Thyroid gland (tissue), 4 donors: Measurements from ENCODE around the gene TESMIN. TPM values are rescaled to one million over a fixed set of nuclear protein-coding genes. Genes with fewer than 3 reads are reported as not detected.

Experiments used
- DNase-seq, 2 donors: peaks; one replicate each; pipeline ENCODE4 v3.0.0-alpha.2; 2019
- H3K27ac ChIP-seq, 3 donors: fragments of 200-600 bp; sonication (generic); 1 replicate in 2 of 3; 2 replicates in 1 of 3; pipeline ENCODE4 v1.5.1; 2016 to 2019; ENCODE audit warnings: mild to moderate bottlenecking in 1 of 3, moderate library complexity in 1 of 3
- H3K27me3 ChIP-seq: fragments of 200-600 bp; sonication (generic); one replicate; pipeline ENCODE4 v1.5.1; 2019
- H3K36me3 ChIP-seq, 2 donors: fragments of 200-600 bp; sonication (generic); one replicate each; pipeline ENCODE4 v1.5.1; 2016 to 2019
- H3K4me1 ChIP-seq, 2 donors: fragments of 200-600 bp; sonication (generic); one replicate each; pipeline ENCODE4 v1.5.1; 2017 to 2019
- H3K4me3 ChIP-seq, 3 donors: fragments of 200-600 bp; sonication (generic); replicated peaks in 1 of 3; 1 replicate in 2 of 3; 2 replicates in 1 of 3; pipeline ENCODE4 v1.5.1; 2016; ENCODE audit warnings: mild to moderate bottlenecking in 1 of 3
- H3K9me3 ChIP-seq: fragments of 200-600 bp; sonication (generic); one replicate; pipeline ENCODE4 v1.5.1; 2017
- CTCF ChIP-seq, 6 experiments: fragments of 200-600 bp in 3 of 6; fragments of 450-650 bp in 3 of 6; sonication (generic) in 3 of 6; IDR thresholded peaks; one replicate each; pipeline ENCODE4 v1.5.1; 2016 to 2019; ENCODE audit warnings: antibody characterized with exemption in 6 of 6, mild to moderate bottlenecking in 2 of 6, inconsistent platforms in 1 of 6, moderate library complexity in 1 of 6
- POLR2A ChIP-seq, 2 donors: fragments of 450-650 bp; IDR thresholded peaks; one replicate each; pipeline ENCODE4 v1.6.1; 2017; ENCODE audit warnings: antibody characterized with exemption in 2 of 2, mild to moderate bottlenecking in 2 of 2, moderate library complexity in 1 of 2
- WGBS, 2 donors: methylation state at CpG; one replicate each; pipeline ENCODE4 v1.1.5; 2017; 5-methylcytosine and 5-hydroxymethylcytosine counted together
- intact Hi-C: fragments of 100-400 bp; cut with DNase I; formaldehyde crosslinking; loops from one replicate; pipeline ENCODE4 v1.15.1; 2023
- total RNA-seq, 4 donors: library from RNA; depleted of rRNA; stranded (reverse); fragments of >200 nt; gene quantifications; one replicate each; pipeline ENCODE4 v1.2.3, GENCODE V29; 2016

The TESMIN gene
- total RNA-seq, 4 donors from 2014 or later: 2.1 to 10.6 (median 5.8) TPM

GRCh38 chr11:68784653-68785052, 33.3 kb upstream of the TESMIN start:
- Histone ChIP-seq H3K27ac (no peak overlapping the region), H3K4me1 (no peaks in the 10 kb centered on the region), H3K4me3 (no peak overlapping the region), H3K9me3 (no peaks in the 10 kb centered on the region), H3K27me3 (no peaks in the 10 kb centered on the region), H3K36me3 (peaks cover 48 to 54% of the 10 kb centered on the region in 2 donors)
- no peak for DNase-seq
- intact Hi-C loops: no loop called here
- 91 to 97% methylated on average over 8 to 13 of the region's 16 CpGs for WGBS, 2 donors
- TF ChIP-seq POLR2A (IDR thresholded peaks at IDR 0.05) (no peak), CTCF (IDR thresholded peaks at IDR 0.05) (no peak)

DNA sequence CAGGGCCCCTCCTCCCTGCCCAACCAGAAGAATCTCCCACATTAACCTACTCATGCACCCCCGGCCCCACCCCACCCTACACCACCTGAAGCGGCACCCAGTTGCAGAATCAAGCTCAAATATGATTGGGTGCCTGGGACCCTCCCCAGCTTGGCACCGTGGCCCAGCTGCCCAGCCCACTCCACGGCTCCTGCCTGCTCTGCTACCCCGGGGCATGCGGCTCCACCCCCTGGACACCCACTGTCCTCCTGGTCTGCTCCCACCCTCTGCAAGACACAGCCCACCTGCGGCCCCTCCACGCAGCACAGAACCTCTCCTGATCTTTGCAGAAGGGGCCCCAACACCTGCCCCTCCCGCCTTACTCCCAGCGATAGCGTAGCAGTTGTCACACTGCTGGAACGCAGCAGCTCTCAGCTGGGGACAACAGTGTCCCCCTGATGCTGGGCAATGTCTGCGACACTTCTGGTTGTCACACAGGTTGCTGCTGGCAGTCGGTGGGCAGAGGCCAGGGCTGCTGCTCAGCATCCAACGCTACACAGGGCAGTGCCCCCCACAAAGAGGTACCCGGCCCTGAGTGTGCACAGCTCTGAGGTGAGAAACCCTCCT, 32.0 kb upstream of the TESMIN start:
- Histone ChIP-seq H3K4me1 (no peaks in the 10 kb centered on the region), H3K27me3 (no peaks in the 10 kb centered on the region), H3K4me3 (no peak overlapping the region), H3K27ac (no peak overlapping the region), H3K9me3 (no peaks in the 10 kb centered on the region), H3K36me3 (peaks cover 52 to 59% of the 10 kb centered on the region in 2 donors)
- intact Hi-C loops: no loop called here
- WGBS, 2 donors: 92 to 95% methylated on average over 12 to 16 of the region's 16 CpGs
- TF ChIP-seq CTCF (IDR thresholded peaks at IDR 0.05): no peak
- DNase-seq: no peak

DNA sequence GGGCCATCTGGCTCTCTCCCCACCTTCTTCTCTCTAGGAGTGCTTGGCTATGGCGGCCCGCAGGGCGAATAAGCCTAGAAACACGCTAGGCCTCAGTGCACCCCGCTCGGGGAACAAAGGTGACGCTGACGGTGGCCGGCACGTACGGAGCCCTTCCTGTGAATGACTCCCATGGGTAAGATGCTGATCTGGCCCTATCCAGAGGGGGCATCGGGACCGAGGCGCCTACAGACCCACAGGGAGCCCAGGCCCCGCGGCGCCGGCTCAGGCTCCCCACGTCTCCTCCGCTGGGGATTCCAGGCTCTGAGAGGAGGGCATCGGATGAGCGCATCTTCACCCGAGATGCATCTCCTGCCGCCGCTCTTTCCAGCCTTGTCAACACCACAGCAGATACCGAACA, 31.4 kb upstream of the TESMIN start:
- no peak for TF ChIP-seq POLR2A (IDR thresholded peaks at IDR 0.05)
- TF ChIP-seq CTCF (IDR thresholded peaks at IDR 0.05): no peak
- no peaks in the 10 kb centered on the region for H3K4me1 ChIP-seq
- H3K27me3 ChIP-seq: no peaks in the 10 kb centered on the region
- H3K27ac ChIP-seq: no peak overlapping the region
- H3K9me3 ChIP-seq: no peaks in the 10 kb centered on the region
- no peak for DNase-seq
- WGBS, 2 donors: 98 to 99% methylated on average over 13 to 26 of the region's 26 CpGs
- peaks cover 58 to 65% of the 10 kb centered on the region in 2 donors for H3K36me3 ChIP-seq
- H3K4me3 ChIP-seq: no peak overlapping the region
- intact Hi-C loops: no loop called here

DNA sequence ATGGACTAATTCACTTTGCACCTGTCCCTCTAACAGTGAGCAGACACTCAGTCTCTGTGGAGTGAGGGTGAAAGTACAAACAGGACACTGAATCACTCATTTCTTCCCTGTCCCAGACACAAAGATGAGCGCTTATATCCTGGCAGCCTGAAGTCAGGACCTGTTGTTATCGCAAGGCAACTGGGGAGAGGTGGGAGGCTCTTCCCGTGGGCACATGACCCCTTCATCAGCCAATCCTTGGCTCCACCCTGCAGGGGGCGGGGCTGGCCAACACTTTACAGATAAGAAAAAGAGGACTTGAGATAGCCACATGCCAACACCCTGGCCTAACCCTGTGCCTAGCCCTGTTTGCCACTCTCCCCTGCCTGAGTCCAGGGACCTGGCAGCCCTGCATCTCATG, 29.5 kb upstream of the TESMIN start:
- Histone ChIP-seq H3K36me3 (peaks cover 65 to 70% of the 10 kb centered on the region in 2 donors), H3K27ac (no peak overlapping the region), H3K27me3 (no peaks in the 10 kb centered on the region), H3K4me1 (no peaks in the 10 kb centered on the region), H3K9me3 (no peaks in the 10 kb centered on the region), H3K4me3 (no peak overlapping the region)
- WGBS, 2 donors: 90 to 92% methylated on average over 4 of the region's 4 CpGs
- no peak for TF ChIP-seq CTCF (IDR thresholded peaks at IDR 0.05)
- TF ChIP-seq POLR2A (IDR thresholded peaks at IDR 0.05): no peak
- intact Hi-C loops: no loop called here
- DNase-seq: no peak

GRCh38 chr11:68778205-68778604, 26.9 kb upstream of the TESMIN start:
- 89 to 91% methylated on average over 7 of the region's 7 CpGs for WGBS, 2 donors
- no peak for DNase-seq
- Histone ChIP-seq H3K4me3 (no peak overlapping the region), H3K4me1 (no peaks in the 10 kb centered on the region), H3K27ac (no peak overlapping the region), H3K36me3 (peaks cover 74 to 77% of the 10 kb centered on the region in 2 donors), H3K9me3 (no peaks in the 10 kb centered on the region), H3K27me3 (no peaks in the 10 kb centered on the region)
- TF ChIP-seq POLR2A (IDR thresholded peaks at IDR 0.05) (no peak), CTCF (IDR thresholded peaks at IDR 0.05) (no peak)
- intact Hi-C loops: no loop called here
